ENCODE measurements around the gene CLEC16A. TPM values are rescaled to one million over a fixed set of nuclear protein-coding genes. Genes with fewer than 3 reads are reported as not detected.

The CLEC16A gene
- total RNA-seq = 10 to 100 TPM; 20.0 to 35.3 (median 33.1) TPM

- Histone ChIP-seq H3K4me1 (peaks cover 8 to 35% of the 10 kb centered on the region in 2 donors), H3K9me3 (no peaks in the 10 kb centered on the region), H3K4me3 (peak within 1 kb of the TSS; percentile 94 to 96 (median 96)), H3K36me3 (no peaks in the 10 kb centered on the region), H3K27ac (peak within 1 kb of the TSS; percentile 84 to 86), H3K27me3 (no peaks in the 10 kb centered on the region)
- no peak for TF ChIP-seq CTCF (IDR thresholded peaks at IDR 0.05)
- peak; percentile 81 to 88 (median 87) for TF ChIP-seq POLR2AphosphoS5 (IDR thresholded peaks at IDR 0.05)
- TF ChIP-seq POLR2A (IDR thresholded peaks at IDR 0.05) = peak; percentile 47
- peak; percentile 96 to 97 for DNase-seq (ENCODE audit: low spot score in 2 of 2)
- intact Hi-C loops (cut with DNase I; ENCODE audit: low total_unique reads) = no loop called here
Measured at GRCh38 chr16:10944249-10945064, at the start of gene CLEC16A. TSS of gene CLEC16A (plus strand) at chr16:10944564. CDS start at chr16:10944718, 154 bp downstream.

GRCh38 chr16:10895053-10895946, 49.1 kb upstream of the CLEC16A start:
- no peak for TF ChIP-seq POLR2AphosphoS5 (IDR thresholded peaks at IDR 0.05)
- no peak for TF ChIP-seq POLR2A (IDR thresholded peaks at IDR 0.05)
- TF ChIP-seq CTCF (IDR thresholded peaks at IDR 0.05) = no peak
- Histone ChIP-seq H3K27me3 (no peaks in the 10 kb centered on the region), H3K36me3 (no peaks in the 10 kb centered on the region), H3K27ac (no peak overlapping the region), H3K4me1 (no peaks in the 10 kb centered on the region), H3K4me3 (no peak overlapping the region), H3K9me3 (no peaks in the 10 kb centered on the region)
- no peak for DNase-seq (ENCODE audit: low spot score in 2 of 2)
- intact Hi-C loops (cut with DNase I; ENCODE audit: low total_unique reads) = no loop called here

GRCh38 chr16:10896165-10896564, 48.2 kb upstream of the CLEC16A start:
- DNase-seq (ENCODE audit: low spot score in 2 of 2) = no peak
- TF ChIP-seq POLR2A (IDR thresholded peaks at IDR 0.05) = no peak
- TF ChIP-seq CTCF (IDR thresholded peaks at IDR 0.05) = no peak
- TF ChIP-seq POLR2AphosphoS5 (IDR thresholded peaks at IDR 0.05) = no peak
- no peaks in the 10 kb centered on the region for H3K9me3 ChIP-seq
- H3K36me3 ChIP-seq = no peaks in the 10 kb centered on the region
- H3K4me3 ChIP-seq = no peak overlapping the region
- intact Hi-C loops (cut with DNase I; ENCODE audit: low total_unique reads) = no loop called here
- no peaks in the 10 kb centered on the region for H3K27me3 ChIP-seq
- H3K4me1 ChIP-seq = no peaks in the 10 kb centered on the region
- H3K27ac ChIP-seq = no peak overlapping the region

GRCh38 chr16:10896723-10897122, 47.6 kb upstream of the CLEC16A start:
- H3K36me3 ChIP-seq = no peaks in the 10 kb centered on the region
- TF ChIP-seq POLR2AphosphoS5 (IDR thresholded peaks at IDR 0.05) = no peak
- H3K9me3 ChIP-seq = no peaks in the 10 kb centered on the region
- H3K27me3 ChIP-seq = no peaks in the 10 kb centered on the region
- intact Hi-C loops (cut with DNase I; ENCODE audit: low total_unique reads) = no loop called here
- H3K27ac ChIP-seq = no peak overlapping the region
- no peaks in the 10 kb centered on the region for H3K4me1 ChIP-seq
- H3K4me3 ChIP-seq = no peak overlapping the region
- DNase-seq (ENCODE audit: low spot score in 2 of 2) = no peak

- intact Hi-C loops (cut with DNase I; ENCODE audit: low total_unique reads) = no loop called here
- DNase-seq (ENCODE audit: low spot score in 2 of 2) = no peak
- H3K9me3 ChIP-seq = peaks cover 0 to under 1% of the 10 kb centered on the region in 2 donors
- no peaks in the 10 kb centered on the region for H3K27me3 ChIP-seq
- TF ChIP-seq CTCF (IDR thresholded peaks at IDR 0.05) = no peak
- TF ChIP-seq POLR2A (IDR thresholded peaks at IDR 0.05) = no peak
- no peaks in the 10 kb centered on the region for H3K4me1 ChIP-seq
- H3K4me3 ChIP-seq = no peak overlapping the region
- no peak overlapping the region for H3K27ac ChIP-seq
- H3K36me3 ChIP-seq = no peaks in the 10 kb centered on the region
Measured at GRCh38 chr16:10897134-10897533, 47.2 kb upstream of the CLEC16A start.

Measured in breast epithelium (tissue), 4 donors.